Measurements from ENCODE around the gene IL10.

IL10 gene

GRCh38 chr1:206772243-206772937, at the start of gene IL10:
Gene IL10, minus strand, starts transcription at chr1:206772494. Its CDS starts 59 bp downstream, at chr1:206772435.
- no peak for DNase-seq (ENCODE audit: low read depth)

GRCh38 chr1:206821493-206821892, 49.2 kb upstream of the IL10 start:
- no peak for DNase-seq (ENCODE audit: low read depth)

- no peak for DNase-seq (ENCODE audit: low read depth)
These were observed 44.3 kb upstream of the IL10 start for GRCh38 chr1:206816390-206817287.

GRCh38 chr1:206814716-206815341, 42.5 kb upstream of the IL10 start:
- no peak for DNase-seq (ENCODE audit: low read depth)

GRCh38 chr1:206812471-206812870, 40.2 kb upstream of the IL10 start:
- DNase-seq (ENCODE audit: low read depth), result no peak

- DNase-seq (ENCODE audit: low read depth), result no peak
These were observed 37.3 kb upstream of the IL10 start for GRCh38 chr1:206809504-206810084.

GRCh38 chr1:206808615-206809014, 36.3 kb upstream of the IL10 start:
- no peak for DNase-seq (ENCODE audit: low read depth)

- DNase-seq (ENCODE audit: low read depth), result no peak
These were observed 33.1 kb upstream of the IL10 start for GRCh38 chr1:206805357-206805756.

- DNase-seq (ENCODE audit: low read depth), result no peak
These were observed 32.0 kb upstream of the IL10 start for GRCh38 chr1:206804156-206804737.

- peak; percentile 64 for DNase-seq (ENCODE audit: low read depth)
These were observed 31.0 kb upstream of the IL10 start for GRCh38 chr1:206803221-206803730.

- no peak for DNase-seq (ENCODE audit: low read depth)
These were observed 30.1 kb upstream of the IL10 start for GRCh38 chr1:206802401-206802800.

- no peak for DNase-seq (ENCODE audit: low read depth)
These were observed 29.2 kb upstream of the IL10 start for GRCh38 chr1:206801467-206801866.

- DNase-seq (ENCODE audit: low read depth), result no peak
These were observed 28.6 kb upstream of the IL10 start for GRCh38 chr1:206800891-206801290.

GRCh38 chr1:206800411-206800810, 28.1 kb upstream of the IL10 start:
- DNase-seq (ENCODE audit: low read depth), result no peak

GRCh38 chr1:206799311-206799710, 27.0 kb upstream of the IL10 start:
- DNase-seq (ENCODE audit: low read depth), result no peak

- no peak for DNase-seq (ENCODE audit: low read depth)
These were observed 26.2 kb upstream of the IL10 start for GRCh38 chr1:206798384-206798996.

GRCh38 chr1:206797534-206798383, 25.5 kb upstream of the IL10 start:
- DNase-seq (ENCODE audit: low read depth), result no peak

GRCh38 chr1:206796981-206797402, 24.7 kb upstream of the IL10 start:
- no peak for DNase-seq (ENCODE audit: low read depth)

GRCh38 chr1:206796116-206796515, 23.8 kb upstream of the IL10 start:
- DNase-seq (ENCODE audit: low read depth), result no peak

GRCh38 chr1:206794294-206794908, 22.1 kb upstream of the IL10 start:
- DNase-seq (ENCODE audit: low read depth), result no peak

All from activated T-helper 1 cell treated with Interleukin-2 at 50 U/mL for 16 hours (primary cell).